GM19467 (cell line): ENCODE measurements around the gene CFAP92.

Source experiments
- ATAC-seq: cut with Tn5 transposase; IDR thresholded peaks from one replicate; pipeline ENCODE4 v1.9.1; 2021; ENCODE audit warnings: mild to moderate bottlenecking, moderate library complexity; ENCODE audit not compliant: unreplicated experiment

The CFAP92 gene

GRCh38 chr3:128993461-128994172 lies at the start of gene CFAP92:
TSS of gene CFAP92 (minus strand) at chr3:128994076. CDS start at chr3:128993304, 772 bp downstream.
- ATAC-seq = peak; percentile 86

- ATAC-seq = no peak
Observed at GRCh38 chr3:129040579-129041300, 46.9 kb upstream of the CFAP92 start.

- ATAC-seq = no peak
Observed at GRCh38 chr3:129040039-129040336, 46.1 kb upstream of the CFAP92 start.

- no peak for ATAC-seq
Observed at GRCh38 chr3:129039271-129040038, 45.6 kb upstream of the CFAP92 start.

- no peak for ATAC-seq
Observed at GRCh38 chr3:129038121-129038855, 44.4 kb upstream of the CFAP92 start.

GRCh38 chr3:129037093-129037419 lies 43.2 kb upstream of the CFAP92 start:
- ATAC-seq = no peak

- no peak for ATAC-seq
Observed at GRCh38 chr3:129036222-129037092, 42.6 kb upstream of the CFAP92 start.

GRCh38 chr3:129035360-129036221 lies 41.7 kb upstream of the CFAP92 start:
- ATAC-seq = no peak

GRCh38 chr3:129034642-129035041 lies 40.8 kb upstream of the CFAP92 start:
- ATAC-seq = no peak

GRCh38 chr3:129033633-129034321 lies 39.9 kb upstream of the CFAP92 start:
- no peak for ATAC-seq

- ATAC-seq = no peak
Observed at GRCh38 chr3:129033151-129033550, 39.3 kb upstream of the CFAP92 start.

GRCh38 chr3:129032716-129033115 lies 38.8 kb upstream of the CFAP92 start:
- ATAC-seq = no peak

- no peak for ATAC-seq
Observed at GRCh38 chr3:129031476-129032215, 37.8 kb upstream of the CFAP92 start.

- ATAC-seq = no peak
Observed at GRCh38 chr3:129030611-129031010, 36.7 kb upstream of the CFAP92 start.

GRCh38 chr3:129028866-129029265 lies 35.0 kb upstream of the CFAP92 start:
- ATAC-seq = no peak

GRCh38 chr3:129027544-129027880 lies 33.6 kb upstream of the CFAP92 start:
- ATAC-seq = no peak

GRCh38 chr3:129026728-129027543 lies 33.1 kb upstream of the CFAP92 start:
- ATAC-seq = peak; percentile 94
